ENCODE results near the gene BET1L. TPM values are rescaled to one million over a fixed set of nuclear protein-coding genes. Genes with fewer than 3 reads are reported as not detected.

Gene BET1L
- total RNA-seq, 1 donor from 2014 or later, result 46.3 TPM

GRCh38 chr11:204587-205109 lies 2.6 kb downstream of the BET1L start:
- H3K36me3 Mint-ChIP-seq (ENCODE audit: low read depth), result peaks cover 61% of the 10 kb centered on the region
- H3K4me3 Mint-ChIP-seq (ENCODE audit: low read depth), result no peak overlapping the region
- peaks cover 33% of the 10 kb centered on the region for H3K4me1 Mint-ChIP-seq (ENCODE audit: low read depth)
- H3K9me3 Mint-ChIP-seq, result no peaks in the 10 kb centered on the region
- intact Hi-C loops (cut with micrococcal nuclease), result loop anchor here (5.0 kb wide), 3 partner anchors 108 to 613 kb away; partner anchors contain the start of genes IFITM1 and PNPLA2
- no peaks in the 10 kb centered on the region for H3K27me3 Mint-ChIP-seq (ENCODE audit: low read depth)
- no peak overlapping the region for H3K27ac Mint-ChIP-seq
- DNase-seq (ENCODE audit: low spot score), result no peak

DNA sequence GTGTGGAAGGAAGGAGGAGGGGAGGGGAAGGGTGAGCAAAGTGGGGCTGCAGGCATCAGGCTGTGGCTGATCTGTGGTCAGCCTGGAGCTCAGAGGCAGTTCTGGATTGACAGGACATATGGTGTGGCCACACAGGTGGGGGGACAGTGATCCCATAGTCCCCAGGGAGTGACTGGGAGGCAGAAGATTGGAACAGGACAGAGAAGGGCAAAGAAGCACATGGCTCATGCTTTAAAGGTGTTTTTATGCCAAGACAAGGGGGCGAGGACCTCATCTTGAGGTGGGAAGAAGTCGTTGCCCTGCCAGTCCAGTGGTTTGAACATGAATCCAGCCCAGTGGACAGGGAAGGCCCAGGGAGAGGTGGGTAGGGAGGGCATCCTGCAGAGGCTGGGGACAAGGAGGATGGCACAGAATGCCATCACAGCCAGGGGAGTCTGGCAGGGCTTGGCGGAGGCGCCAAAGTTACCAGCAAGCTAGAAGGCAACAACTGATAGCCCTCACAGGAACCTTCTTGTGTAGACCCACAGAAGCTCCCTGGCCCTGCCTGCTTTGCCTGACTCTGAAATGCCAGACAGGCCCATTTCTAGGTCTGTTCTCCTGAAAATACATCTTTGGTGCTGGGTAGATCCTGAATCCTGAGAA lies 3.1 kb downstream of the BET1L start:
- DNase-seq (ENCODE audit: low spot score), result peak; percentile 8

GRCh38 chr11:203056-203944 lies 3.9 kb downstream of the BET1L start:
- Mint-ChIP-seq H3K4me1 (ENCODE audit: low read depth) (peaks cover 32% of the 10 kb centered on the region), H3K36me3 (ENCODE audit: low read depth) (peaks cover 54% of the 10 kb centered on the region), H3K4me3 (ENCODE audit: low read depth) (no peak overlapping the region), H3K27ac (peak overlapping the region; percentile 86), H3K27me3 (ENCODE audit: low read depth) (no peaks in the 10 kb centered on the region), H3K9me3 (no peaks in the 10 kb centered on the region)
- DNase-seq (ENCODE audit: low spot score), result no peak
- intact Hi-C loops (cut with micrococcal nuclease), result no loop called here

More for the DNA sequence above, 3.1 kb downstream of the BET1L start:
- Mint-ChIP-seq H3K27me3 (ENCODE audit: low read depth) (no peaks in the 10 kb centered on the region), H3K9me3 (no peaks in the 10 kb centered on the region), H3K4me1 (ENCODE audit: low read depth) (peaks cover 32% of the 10 kb centered on the region), H3K36me3 (ENCODE audit: low read depth) (peaks cover 60% of the 10 kb centered on the region), H3K4me3 (ENCODE audit: low read depth) (peak overlapping the region; percentile 30), H3K27ac (no peak overlapping the region)
- intact Hi-C loops (cut with micrococcal nuclease), result no loop called here

- H3K9me3 Mint-ChIP-seq, result no peaks in the 10 kb centered on the region
- no peaks in the 10 kb centered on the region for H3K27me3 Mint-ChIP-seq (ENCODE audit: low read depth)
- peak overlapping the region; percentile 86 for H3K27ac Mint-ChIP-seq
- intact Hi-C loops (cut with micrococcal nuclease), result no loop called here
- H3K4me1 Mint-ChIP-seq (ENCODE audit: low read depth), result peaks cover 32% of the 10 kb centered on the region
- peak overlapping the region; percentile 23 for H3K4me3 Mint-ChIP-seq (ENCODE audit: low read depth)
- DNase-seq (ENCODE audit: low spot score), result no peak
- peaks cover 51% of the 10 kb centered on the region for H3K36me3 Mint-ChIP-seq (ENCODE audit: low read depth)
Measured at GRCh38 chr11:202490-202889, 4.7 kb downstream of the BET1L start.

GRCh38 chr11:201966-202365 lies 5.2 kb downstream of the BET1L start:
- no peaks in the 10 kb centered on the region for H3K27me3 Mint-ChIP-seq (ENCODE audit: low read depth)
- DNase-seq (ENCODE audit: low spot score), result no peak
- peaks cover 32% of the 10 kb centered on the region for H3K4me1 Mint-ChIP-seq (ENCODE audit: low read depth)

GRCh38 chr11:200224-201003 lies 6.8 kb downstream of the BET1L start:
- intact Hi-C loops (cut with micrococcal nuclease), result no loop called here
- Mint-ChIP-seq H3K36me3 (ENCODE audit: low read depth) (peaks cover 37% of the 10 kb centered on the region), H3K27me3 (ENCODE audit: low read depth) (no peaks in the 10 kb centered on the region), H3K4me1 (ENCODE audit: low read depth) (peaks cover 27% of the 10 kb centered on the region), H3K27ac (peak overlapping the region; percentile 86), H3K9me3 (no peaks in the 10 kb centered on the region), H3K4me3 (ENCODE audit: low read depth) (no peak overlapping the region)
- no peak for DNase-seq (ENCODE audit: low spot score)

More at GRCh38 chr11:201966-202365, 5.2 kb downstream of the BET1L start:
- Mint-ChIP-seq H3K36me3 (ENCODE audit: low read depth) (peaks cover 47% of the 10 kb centered on the region), H3K27ac (peak overlapping the region; percentile 86), H3K4me3 (ENCODE audit: low read depth) (no peak overlapping the region), H3K9me3 (no peaks in the 10 kb centered on the region)
- intact Hi-C loops (cut with micrococcal nuclease), result no loop called here

DNA sequence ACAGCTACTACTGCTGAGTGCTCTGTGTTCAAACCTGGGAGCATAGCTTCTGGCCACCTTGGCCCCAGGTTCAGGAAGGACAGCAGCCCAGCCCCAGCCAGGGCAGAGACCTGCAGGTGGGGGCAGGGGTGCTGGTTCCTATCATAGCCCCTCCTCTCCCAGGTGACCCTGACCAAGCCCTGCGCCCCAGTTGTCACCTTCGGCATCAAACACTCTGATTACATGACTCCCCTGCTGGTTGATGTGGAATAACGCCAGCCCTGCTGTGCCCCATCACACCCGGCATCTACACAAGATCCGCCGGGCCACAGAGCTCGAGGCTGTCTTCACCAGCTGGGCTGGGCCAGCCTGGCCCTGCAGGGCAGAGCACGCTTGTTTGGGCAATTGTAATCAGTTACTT lies 7.4 kb downstream of the BET1L start:
- peak; percentile 8 for DNase-seq (ENCODE audit: low spot score)
- Mint-ChIP-seq H3K4me3 (ENCODE audit: low read depth) (no peak overlapping the region), H3K27ac (no peak overlapping the region), H3K4me1 (ENCODE audit: low read depth) (peaks cover 27% of the 10 kb centered on the region), H3K9me3 (no peaks in the 10 kb centered on the region), H3K27me3 (ENCODE audit: low read depth) (no peaks in the 10 kb centered on the region), H3K36me3 (ENCODE audit: low read depth) (peaks cover 33% of the 10 kb centered on the region)
- intact Hi-C loops (cut with micrococcal nuclease), result no loop called here

DNA sequence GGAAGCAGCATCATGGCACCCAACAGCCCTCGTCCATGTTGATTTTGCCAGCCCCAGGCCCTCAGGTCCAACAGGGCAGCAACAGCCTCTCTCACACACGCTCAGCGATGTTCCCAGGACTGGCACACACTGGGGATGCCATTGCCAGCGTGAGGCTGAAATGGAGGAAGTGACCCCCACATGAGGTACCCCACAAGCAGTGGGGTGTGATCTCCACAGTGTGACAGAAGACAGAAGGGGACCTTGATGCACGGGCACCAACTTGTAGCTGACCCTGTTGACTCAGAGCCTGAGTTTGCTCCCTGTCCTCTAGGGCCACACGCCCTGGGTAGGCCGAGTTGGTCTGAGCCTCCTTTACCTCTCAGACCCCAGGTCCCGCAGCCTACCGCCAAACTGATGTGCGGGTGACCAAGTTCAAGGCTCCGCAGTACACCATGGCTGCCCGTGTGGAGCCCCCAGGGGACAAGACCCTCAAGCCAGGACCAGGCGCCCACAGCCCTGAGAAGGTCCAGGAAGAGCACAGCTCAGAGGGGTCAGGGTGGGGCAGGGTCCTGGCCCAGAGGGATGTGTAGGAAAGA lies 8.1 kb downstream of the BET1L start:
- Mint-ChIP-seq H3K27me3 (ENCODE audit: low read depth) (no peaks in the 10 kb centered on the region), H3K4me3 (ENCODE audit: low read depth) (no peak overlapping the region), H3K27ac (no peak overlapping the region), H3K9me3 (no peaks in the 10 kb centered on the region), H3K36me3 (ENCODE audit: low read depth) (peaks cover 27% of the 10 kb centered on the region), H3K4me1 (ENCODE audit: low read depth) (peaks cover 27% of the 10 kb centered on the region)
- DNase-seq (ENCODE audit: low spot score), result no peak
- intact Hi-C loops (cut with micrococcal nuclease), result no loop called here

- Mint-ChIP-seq H3K9me3 (no peaks in the 10 kb centered on the region), H3K27ac (no peak overlapping the region), H3K4me1 (ENCODE audit: low read depth) (peaks cover 22% of the 10 kb centered on the region), H3K36me3 (ENCODE audit: low read depth) (peaks cover 19% of the 10 kb centered on the region), H3K4me3 (ENCODE audit: low read depth) (no peak overlapping the region), H3K27me3 (ENCODE audit: low read depth) (no peaks in the 10 kb centered on the region)
- intact Hi-C loops (cut with micrococcal nuclease), result no loop called here
- peak; percentile 8 for DNase-seq (ENCODE audit: low spot score)
Measured at GRCh38 chr11:198236-198806, 8.9 kb downstream of the BET1L start.

- DNase-seq (ENCODE audit: low spot score), result no peak
- no peaks in the 10 kb centered on the region for H3K9me3 Mint-ChIP-seq
- peaks cover 17% of the 10 kb centered on the region for H3K4me1 Mint-ChIP-seq (ENCODE audit: low read depth)
- intact Hi-C loops (cut with micrococcal nuclease), result no loop called here
- H3K27me3 Mint-ChIP-seq (ENCODE audit: low read depth), result no peaks in the 10 kb centered on the region
- H3K4me3 Mint-ChIP-seq (ENCODE audit: low read depth), result no peak overlapping the region
- peaks cover 14% of the 10 kb centered on the region for H3K36me3 Mint-ChIP-seq (ENCODE audit: low read depth)
- H3K27ac Mint-ChIP-seq, result no peak overlapping the region
Measured at GRCh38 chr11:197741-198235, 9.4 kb downstream of the BET1L start.

DNA sequence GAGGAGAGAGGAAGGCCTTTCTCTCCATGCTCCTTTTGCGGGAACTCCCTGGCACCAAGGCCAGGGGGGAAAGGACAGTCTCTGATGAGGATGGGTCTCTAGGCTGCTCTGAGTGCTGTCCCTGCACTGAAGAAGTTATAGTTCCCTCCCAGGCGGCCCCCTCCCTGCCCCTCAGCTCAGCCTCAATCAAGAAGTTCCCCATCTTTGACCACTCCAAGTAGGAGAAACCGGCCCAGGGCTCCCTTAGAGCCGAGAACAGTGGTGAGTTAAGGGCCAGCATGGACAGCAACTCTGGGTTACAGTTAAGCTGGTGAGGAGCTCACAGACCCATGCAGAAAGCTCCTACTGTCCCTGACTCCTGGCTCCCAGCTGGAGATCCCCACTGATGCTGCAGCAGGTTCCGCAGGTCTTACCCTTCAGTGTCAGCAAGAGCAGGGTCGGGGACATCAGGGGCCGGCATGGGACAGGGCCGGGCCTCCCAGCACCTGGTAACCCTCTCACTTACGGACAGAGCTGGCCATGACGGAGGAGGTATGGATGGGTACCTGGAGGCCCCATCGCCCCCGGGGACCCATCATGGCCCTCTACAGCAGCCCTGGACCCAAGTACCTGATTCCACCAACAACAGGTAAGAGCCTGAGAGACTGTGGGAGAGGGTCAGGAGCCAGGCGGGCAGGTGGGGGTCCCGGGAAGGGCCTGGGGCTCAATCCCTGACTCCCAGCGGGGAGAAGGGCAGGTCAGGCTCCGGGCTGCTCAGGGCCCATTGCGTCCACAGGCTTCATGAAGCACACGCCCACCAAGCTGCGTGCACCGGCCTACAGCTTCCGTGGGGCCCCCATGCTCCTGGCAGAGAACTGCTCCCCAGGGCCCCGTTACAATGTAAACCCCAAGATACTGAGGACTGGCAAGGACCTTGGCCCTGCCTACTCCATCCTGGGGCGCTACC lies 10.1 kb downstream of the BET1L start:
- peaks cover 12% of the 10 kb centered on the region for H3K4me1 Mint-ChIP-seq (ENCODE audit: low read depth)
- intact Hi-C loops (cut with micrococcal nuclease), result no loop called here
- no peaks in the 10 kb centered on the region for H3K27me3 Mint-ChIP-seq (ENCODE audit: low read depth)
- no peaks in the 10 kb centered on the region for H3K9me3 Mint-ChIP-seq
- DNase-seq (ENCODE audit: low spot score), result peak; percentile 8
- no peak overlapping the region for H3K4me3 Mint-ChIP-seq (ENCODE audit: low read depth)
- peaks cover 9% of the 10 kb centered on the region for H3K36me3 Mint-ChIP-seq (ENCODE audit: low read depth)
- H3K27ac Mint-ChIP-seq, result no peak overlapping the region

All from activated T-helper 2 cell treated with anti-CD3 and anti-CD28 coated beads, Interferon-gamma antibody, Interleukin-2, Interleukin-4, amounts not matched to agents 10 μg/mL and 5 μg/mL and 100 μg/mL, durations not matched to agents 14 hours and 24 hours and 36 hours (primary cell).